ENCODE data around the gene GSG1L.

- TF ChIP-seq CTCF (IDR thresholded peaks at IDR 0.05; ENCODE audit: insufficient read depth, low read length, poor library complexity, severe bottlenecking): no peak
- no peak for TF ChIP-seq EZH2phosphoT487 (conservative IDR thresholded peaks at IDR 0.05; ENCODE audit: low read length)
These were observed 272.7 kb downstream of the GSG1L start for GRCh38 chr16:27790546-27791403.
